HL-60 (cell line): ENCODE results near the gene WNT7A.

Experiments used
- DNase-seq, 2 experiments: peaks; one replicate each; pipeline ENCODE4 v3.0.0-alpha.2; 2010 to 2020; ENCODE audit warnings: low read depth in 1 of 2, low spot score in 1 of 2
- H3K27ac ChIP-seq: fragments of 250-450 bp; sonication (Bioruptor Pico); replicated peaks from 2 replicates; pipeline ENCODE4 v1.5.1; 2020; ENCODE audit warnings: mild to moderate bottlenecking, moderate library complexity
- H3K27me3 ChIP-seq: fragments of 250-450 bp; sonication (Bioruptor Pico); 2 replicates; pipeline ENCODE4 v1.5.1; 2021; ENCODE audit warnings: mild to moderate bottlenecking, moderate library complexity; ENCODE audit not compliant: insufficient read depth, poor library complexity, severe bottlenecking
- H3K4me3 ChIP-seq: replicated peaks from 2 replicates; pipeline ENCODE4 v1.5.1; 2011; ENCODE audit warnings: mild to moderate bottlenecking, control low read depth, low read length; ENCODE audit not compliant: insufficient read depth
- CTCF ChIP-seq: IDR thresholded peaks from one replicate; pipeline ENCODE4 v1.5.1; 2011; ENCODE audit warnings: low read length, control low read depth, inconsistent platforms; ENCODE audit not compliant: insufficient read depth
- GABPA ChIP-seq: IDR thresholded peaks from 2 replicates; pipeline ENCODE4 v1.6.1; 2012; ENCODE audit warnings: low read depth
- POLR2AphosphoS5 ChIP-seq: IDR thresholded peaks from 2 replicates; pipeline ENCODE4 v1.6.1; 2012; ENCODE audit warnings: low read depth
- SPI1 ChIP-seq: IDR thresholded peaks from 2 replicates; pipeline ENCODE4 v1.6.1; 2012; ENCODE audit warnings: low read depth, mild to moderate bottlenecking, borderline replicate concordance
- TF ChIP-seq, protein P1 (sequence below): IDR thresholded peaks from 2 replicates; pipeline ENCODE4 v1.6.1; 2012; ENCODE audit warnings: low read depth; ENCODE audit not compliant: insufficient replicate concordance

WNT7A gene

DNA sequence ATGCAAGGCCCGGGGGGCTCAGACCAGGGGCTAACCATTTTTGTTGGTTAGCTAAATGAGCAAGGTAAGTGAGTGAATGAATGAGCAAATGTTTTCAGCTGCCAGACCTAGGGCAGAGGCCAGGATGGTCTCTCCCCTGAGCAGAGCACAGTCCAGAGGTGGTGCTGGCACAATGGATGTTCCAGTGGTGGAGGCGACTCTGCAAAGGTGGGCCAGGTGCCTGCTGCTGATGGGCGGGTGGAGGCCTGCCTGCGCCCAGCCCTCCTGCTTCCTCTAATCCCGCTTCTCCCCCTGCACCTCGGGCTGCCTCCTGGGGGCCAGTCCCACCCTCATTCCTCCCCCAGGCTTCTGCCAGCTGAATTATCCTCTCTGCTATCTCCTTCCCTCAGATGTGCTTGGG lies 112.8 kb downstream of the WNT7A start:
- H3K4me3 ChIP-seq: no peak overlapping the region
- no peak for DNase-seq
- H3K27ac ChIP-seq: no peak overlapping the region
- no peak for TF ChIP-seq GABPA
- TF ChIP-seq POLR2AphosphoS5: no peak
- TF ChIP-seq SPI1: no peak
- TF ChIP-seq, protein P1, sequence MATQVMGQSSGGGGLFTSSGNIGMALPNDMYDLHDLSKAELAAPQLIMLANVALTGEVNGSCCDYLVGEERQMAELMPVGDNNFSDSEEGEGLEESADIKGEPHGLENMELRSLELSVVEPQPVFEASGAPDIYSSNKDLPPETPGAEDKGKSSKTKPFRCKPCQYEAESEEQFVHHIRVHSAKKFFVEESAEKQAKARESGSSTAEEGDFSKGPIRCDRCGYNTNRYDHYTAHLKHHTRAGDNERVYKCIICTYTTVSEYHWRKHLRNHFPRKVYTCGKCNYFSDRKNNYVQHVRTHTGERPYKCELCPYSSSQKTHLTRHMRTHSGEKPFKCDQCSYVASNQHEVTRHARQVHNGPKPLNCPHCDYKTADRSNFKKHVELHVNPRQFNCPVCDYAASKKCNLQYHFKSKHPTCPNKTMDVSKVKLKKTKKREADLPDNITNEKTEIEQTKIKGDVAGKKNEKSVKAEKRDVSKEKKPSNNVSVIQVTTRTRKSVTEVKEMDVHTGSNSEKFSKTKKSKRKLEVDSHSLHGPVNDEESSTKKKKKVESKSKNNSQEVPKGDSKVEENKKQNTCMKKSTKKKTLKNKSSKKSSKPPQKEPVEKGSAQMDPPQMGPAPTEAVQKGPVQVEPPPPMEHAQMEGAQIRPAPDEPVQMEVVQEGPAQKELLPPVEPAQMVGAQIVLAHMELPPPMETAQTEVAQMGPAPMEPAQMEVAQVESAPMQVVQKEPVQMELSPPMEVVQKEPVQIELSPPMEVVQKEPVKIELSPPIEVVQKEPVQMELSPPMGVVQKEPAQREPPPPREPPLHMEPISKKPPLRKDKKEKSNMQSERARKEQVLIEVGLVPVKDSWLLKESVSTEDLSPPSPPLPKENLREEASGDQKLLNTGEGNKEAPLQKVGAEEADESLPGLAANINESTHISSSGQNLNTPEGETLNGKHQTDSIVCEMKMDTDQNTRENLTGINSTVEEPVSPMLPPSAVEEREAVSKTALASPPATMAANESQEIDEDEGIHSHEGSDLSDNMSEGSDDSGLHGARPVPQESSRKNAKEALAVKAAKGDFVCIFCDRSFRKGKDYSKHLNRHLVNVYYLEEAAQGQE: no peak
- TF ChIP-seq CTCF: no peak
- H3K27me3 ChIP-seq: no peaks in the 10 kb centered on the region
